ENCODE data around the gene TPRX2.

- TF ChIP-seq BCLAF1 (IDR thresholded peaks at IDR 0.05) = no peak
- no peak for TF ChIP-seq USF2 (IDR thresholded peaks at IDR 0.05; ENCODE audit: borderline replicate concordance, low read depth, low read length)
- no peak for TF ChIP-seq POLR2AphosphoS5 (IDR thresholded peaks at IDR 0.05; ENCODE audit: low read length)
- TF ChIP-seq CTCF (IDR thresholded peaks at IDR 0.05 in 2 of 3, conservative IDR thresholded peaks at IDR 0.05 in 1 of 3; ENCODE audit: control insufficient read depth in 2 of 3, extremely low read depth in 1 of 3, insufficient read depth in 1 of 3, low read depth in 3 of 3, low read length in 3 of 3) = no peak
Measured at GRCh38 chr19:47820410-47820809, 38.6 kb upstream of the TPRX2 start.
